Muscle of leg (tissue), 11 donors: ENCODE data around the gene DISP3. TPM values are rescaled to one million over a fixed set of nuclear protein-coding genes. Genes with fewer than 3 reads are reported as not detected.
A peak's percentile ranks its signal among the peaks of the same experiment; 100 is the strongest.

Source experiments
- DNase-seq: peaks from one replicate; pipeline ENCODE4 v3.0.0; 2013
- H3K27ac ChIP-seq: one replicate; pipeline ENCODE4 v1.5.1; 2013; ENCODE audit warnings: mild to moderate bottlenecking, low read length, control low read depth
- H3K27me3 ChIP-seq: one replicate; pipeline ENCODE4 v1.6.1; 2013; ENCODE audit warnings: low read length; ENCODE audit not compliant: control insufficient read depth, insufficient read depth
- H3K36me3 ChIP-seq: one replicate; pipeline ENCODE4 v1.6.1; 2013; ENCODE audit warnings: low read length; ENCODE audit not compliant: control insufficient read depth, insufficient read depth
- H3K4me1 ChIP-seq: one replicate; pipeline ENCODE4 v1.6.1; 2013; ENCODE audit warnings: low read length; ENCODE audit not compliant: control insufficient read depth, insufficient read depth
- H3K4me3 ChIP-seq: one replicate; pipeline ENCODE4 v1.5.1; 2013; ENCODE audit warnings: low read length, control low read depth
- H3K9me3 ChIP-seq: replicated peaks from 2 replicates; pipeline ENCODE4 v1.6.1; 2013; ENCODE audit warnings: low read depth, low read length; ENCODE audit not compliant: control insufficient read depth
- WGBS: methylation state at CpG from one replicate; pipeline ENCODE4 v1.1.5; 2013; ENCODE audit warnings: missing lambda C conversion rate; ENCODE audit not compliant: insufficient coverage; 5-methylcytosine and 5-hydroxymethylcytosine counted together
- polyA plus RNA-seq, 8 donors: library from polyadenylated mRNA; unstranded; fragments of 120-200 nt; gene quantifications; one replicate each; pipeline versions ENCODE4 v1.2.1 to v1.2.3, GENCODE V29; 2013; ENCODE audit warnings: inconsistent platforms in 1 of 8, low replicate concordance in 1 of 8; ENCODE audit not compliant: insufficient read length in 8 of 8, insufficient read depth in 1 of 8
- total RNA-seq: library from RNA; stranded (reverse); fragments of 120-200 nt; gene quantifications from one replicate; pipeline ENCODE4 v1.2.4, GENCODE V29; 2013

Gene DISP3
- total and polyA plus RNA-seq, 9 donors = 0.09 to 0.58 (median 0.18) TPM

GRCh38 chr1:11486231-11487009 lies 7.5 kb downstream of the DISP3 start:
- H3K27ac ChIP-seq = no peak overlapping the region
- 17% methylated on average over 1 of the region's 12 CpGs for WGBS
- peaks cover 11% of the 10 kb centered on the region for H3K27me3 ChIP-seq
- H3K36me3 ChIP-seq = no peaks in the 10 kb centered on the region
- no peaks in the 10 kb centered on the region for H3K9me3 ChIP-seq
- no peak overlapping the region for H3K4me3 ChIP-seq
- peaks cover 3% of the 10 kb centered on the region for H3K4me1 ChIP-seq
- DNase-seq = peak; percentile 66

- peaks cover 6% of the 10 kb centered on the region for H3K27me3 ChIP-seq
- H3K27ac ChIP-seq = no peak overlapping the region
- no peaks in the 10 kb centered on the region for H3K9me3 ChIP-seq
- H3K4me3 ChIP-seq = no peak overlapping the region
- no peak for DNase-seq
- 20% methylated on average over 1 of the region's 10 CpGs for WGBS
- H3K4me1 ChIP-seq = peaks cover 3% of the 10 kb centered on the region
- H3K36me3 ChIP-seq = no peaks in the 10 kb centered on the region
Observed at GRCh38 chr1:11487196-11487751, 8.3 kb downstream of the DISP3 start.

DNA sequence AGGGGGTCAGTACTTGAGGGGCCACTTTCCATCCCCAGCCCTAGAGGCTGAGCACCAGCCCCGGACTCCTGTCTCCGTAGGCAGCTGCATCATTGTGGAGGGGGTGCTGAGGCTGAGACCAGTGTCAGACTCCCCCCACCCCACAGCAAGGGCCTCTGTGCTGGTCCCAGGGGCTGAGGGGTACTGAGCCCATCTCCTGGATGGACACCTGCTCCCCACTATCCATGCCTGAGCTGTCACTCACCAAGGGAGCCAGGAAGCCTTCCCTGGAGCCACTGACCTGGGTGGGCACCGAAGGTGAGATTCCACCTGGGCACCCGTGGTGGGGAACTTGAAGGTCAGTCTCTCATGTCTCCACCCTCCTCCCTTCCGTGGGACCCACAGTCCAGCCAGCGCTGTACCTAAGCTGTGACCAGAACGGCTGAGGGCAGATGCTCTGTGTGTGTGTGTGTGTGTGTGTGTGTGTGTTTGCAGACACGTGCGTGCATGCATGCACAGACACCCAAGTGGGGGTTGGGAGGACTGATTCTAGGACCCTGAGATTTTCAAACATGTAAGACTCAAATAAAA lies 9.3 kb downstream of the DISP3 start:
- H3K27ac ChIP-seq = no peak overlapping the region
- no peak for DNase-seq
- no peaks in the 10 kb centered on the region for H3K9me3 ChIP-seq
- no peak overlapping the region for H3K4me3 ChIP-seq
- H3K36me3 ChIP-seq = no peaks in the 10 kb centered on the region
- peaks cover 6% of the 10 kb centered on the region for H3K27me3 ChIP-seq
- 70% methylated on average over 2 of the region's 9 CpGs for WGBS
- peaks cover 3% of the 10 kb centered on the region for H3K4me1 ChIP-seq

DNA sequence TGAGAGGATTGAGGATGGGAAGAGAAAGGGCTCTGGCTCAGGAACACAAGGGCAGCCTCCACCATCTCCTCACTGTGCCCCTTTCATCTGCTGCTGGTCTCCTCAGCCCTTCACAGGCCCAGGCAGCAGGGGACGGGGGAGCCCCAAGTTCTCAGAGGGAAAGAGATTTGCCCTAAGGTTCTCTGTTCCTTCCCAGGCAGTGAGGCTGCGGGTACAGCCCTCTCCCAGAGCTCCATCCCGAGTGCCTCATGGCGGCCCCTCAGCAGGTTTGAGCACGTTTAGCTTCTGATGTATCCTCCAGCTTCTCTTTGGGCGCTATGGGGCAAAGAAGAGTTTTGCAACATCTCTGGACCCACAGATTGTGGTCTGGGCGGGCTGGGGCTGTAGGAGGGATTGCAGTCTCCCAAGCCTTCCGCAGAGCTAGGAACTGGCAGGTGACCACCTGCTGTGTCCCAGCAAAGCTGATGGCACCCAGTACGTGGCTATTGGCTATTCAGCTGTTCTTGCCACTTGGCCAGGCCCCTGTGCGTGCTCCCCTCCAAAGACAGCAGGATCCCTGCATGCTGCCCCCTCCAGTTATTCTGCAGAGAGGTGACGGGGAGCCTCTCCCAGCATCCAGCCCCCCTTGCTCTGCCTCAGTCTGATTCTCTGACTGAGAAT lies 10.1 kb downstream of the DISP3 start:
- WGBS = 60% methylated on average over 9 of the region's 11 CpGs
- Histone ChIP-seq H3K27ac (no peak overlapping the region), H3K4me3 (no peak overlapping the region), H3K36me3 (no peaks in the 10 kb centered on the region), H3K4me1 (peaks cover 3% of the 10 kb centered on the region), H3K9me3 (peaks cover 3% of the 10 kb centered on the region), H3K27me3 (peaks cover 6% of the 10 kb centered on the region)
- no peak for DNase-seq

- WGBS = 66% methylated on average over 5 of the region's 7 CpGs
- Histone ChIP-seq H3K4me1 (no peaks in the 10 kb centered on the region), H3K27ac (no peak overlapping the region), H3K4me3 (no peak overlapping the region), H3K36me3 (no peaks in the 10 kb centered on the region), H3K27me3 (peaks cover 4% of the 10 kb centered on the region), H3K9me3 (peaks cover 3% of the 10 kb centered on the region)
- DNase-seq = no peak
Observed at GRCh38 chr1:11492235-11492634, 13.3 kb downstream of the DISP3 start.

GRCh38 chr1:11493972-11494655 lies 15.2 kb downstream of the DISP3 start:
- peaks cover 5% of the 10 kb centered on the region for H3K27me3 ChIP-seq
- no peak overlapping the region for H3K27ac ChIP-seq
- peaks cover 3% of the 10 kb centered on the region for H3K9me3 ChIP-seq
- DNase-seq = no peak
- H3K4me1 ChIP-seq = no peaks in the 10 kb centered on the region
- H3K4me3 ChIP-seq = no peak overlapping the region
- WGBS = 91% methylated on average over 5 of the region's 9 CpGs
- H3K36me3 ChIP-seq = no peaks in the 10 kb centered on the region

GRCh38 chr1:11494771-11495170 lies 15.8 kb downstream of the DISP3 start:
- Histone ChIP-seq H3K4me3 (no peak overlapping the region), H3K27ac (no peak overlapping the region), H3K27me3 (peaks cover 8% of the 10 kb centered on the region), H3K4me1 (no peaks in the 10 kb centered on the region), H3K9me3 (peaks cover 3% of the 10 kb centered on the region), H3K36me3 (no peaks in the 10 kb centered on the region)
- no peak for DNase-seq
- WGBS = 80% methylated on average over 1 of the region's 3 CpGs

- no peak for DNase-seq
- peaks cover 14% of the 10 kb centered on the region for H3K27me3 ChIP-seq
- H3K27ac ChIP-seq = no peak overlapping the region
- no peak overlapping the region for H3K4me3 ChIP-seq
- H3K9me3 ChIP-seq = peaks cover 3% of the 10 kb centered on the region
- 56% methylated on average over 2 of the region's 3 CpGs for WGBS
- H3K4me1 ChIP-seq = no peaks in the 10 kb centered on the region
- H3K36me3 ChIP-seq = no peaks in the 10 kb centered on the region
Observed at GRCh38 chr1:11495579-11495978, 16.6 kb downstream of the DISP3 start.

GRCh38 chr1:11496551-11497080 lies 17.7 kb downstream of the DISP3 start:
- Histone ChIP-seq H3K4me3 (no peak overlapping the region), H3K36me3 (no peaks in the 10 kb centered on the region), H3K4me1 (no peaks in the 10 kb centered on the region), H3K27me3 (peaks cover 22% of the 10 kb centered on the region), H3K9me3 (peaks cover 3% of the 10 kb centered on the region), H3K27ac (no peak overlapping the region)
- no peak for DNase-seq
- 64% methylated on average over 6 of the region's 8 CpGs for WGBS
